Stimulated activated CD4-positive, alpha-beta T cell treated with anti-CD3 and anti-CD28 coated beads, Interleukin-1b, Interleukin-23, amount 100 ng/mL, for 4 hours (primary cell): Measurements from ENCODE around the gene IQSEC3.
"Not testable (repeated sequence)": the region's sequence is repeated elsewhere in the genome, so short reads cannot be mapped to it uniquely, and the experiment has no call there.

Experiments
- DNase-seq, 2 donors: peaks; one replicate each; pipeline ENCODE4 v3.0.0-alpha.2; 2020; ENCODE audit warnings: low read depth in 2 of 2

IQSEC3 gene

DNA sequence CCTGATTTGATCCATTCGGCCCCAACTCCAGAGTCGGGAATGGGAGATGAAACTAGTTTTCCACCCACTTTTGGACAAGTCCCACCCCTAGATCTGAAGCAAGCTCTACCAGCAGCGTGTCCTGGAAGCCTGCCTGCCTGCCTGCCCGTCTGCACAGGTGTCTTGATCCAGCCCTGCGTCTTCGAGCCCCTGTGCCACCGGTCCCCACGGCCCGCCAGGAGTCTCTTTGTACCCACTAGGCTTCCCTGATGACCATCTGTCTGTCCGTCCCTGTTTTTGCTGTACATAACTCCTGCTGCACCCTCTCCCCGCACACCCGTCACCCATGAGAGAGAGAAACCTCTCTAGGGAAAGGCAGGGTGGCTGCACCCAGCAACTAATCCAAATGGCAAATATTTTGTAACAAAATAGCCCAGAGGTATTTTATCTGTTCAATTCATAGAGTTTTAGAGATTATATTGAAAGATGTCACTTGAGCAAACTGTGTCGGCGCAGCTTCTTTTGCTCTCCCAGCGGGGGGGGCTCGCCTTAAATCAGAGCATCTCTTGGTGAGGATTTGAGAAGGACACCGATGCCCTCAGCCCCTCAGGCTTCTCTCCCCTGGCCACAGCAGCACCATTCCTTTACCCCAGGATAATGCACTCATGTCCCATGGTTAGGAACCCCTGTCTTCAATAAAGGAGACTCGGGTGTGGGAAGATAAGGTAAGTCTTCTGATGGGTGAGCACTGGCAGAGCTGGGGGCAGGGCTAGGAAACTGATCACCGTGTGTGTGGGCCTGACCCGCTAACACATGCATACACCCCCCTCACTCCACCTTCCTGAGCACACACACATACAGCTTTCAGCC lies 111.6 kb downstream of the IQSEC3 start:
- DNase-seq: no peak

DNA sequence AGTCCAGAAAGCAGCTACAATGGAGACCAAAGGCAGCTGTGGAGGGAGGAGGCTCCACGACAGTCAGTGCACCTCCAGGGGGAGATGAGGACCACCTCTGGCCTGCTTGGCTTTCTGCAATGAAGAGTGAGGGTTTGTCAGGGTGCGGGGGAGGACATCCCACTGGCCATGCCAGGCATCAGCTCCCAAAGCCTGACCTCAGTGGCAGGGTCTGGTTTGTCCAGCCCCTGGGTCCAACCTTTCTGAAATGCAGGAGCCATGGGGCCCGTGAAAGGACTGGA lies 112.2 kb downstream of the IQSEC3 start:
- DNase-seq: no peak

GRCh38 chr12:179131-179884 lies 112.7 kb downstream of the IQSEC3 start:
- DNase-seq: no peak

DNA sequence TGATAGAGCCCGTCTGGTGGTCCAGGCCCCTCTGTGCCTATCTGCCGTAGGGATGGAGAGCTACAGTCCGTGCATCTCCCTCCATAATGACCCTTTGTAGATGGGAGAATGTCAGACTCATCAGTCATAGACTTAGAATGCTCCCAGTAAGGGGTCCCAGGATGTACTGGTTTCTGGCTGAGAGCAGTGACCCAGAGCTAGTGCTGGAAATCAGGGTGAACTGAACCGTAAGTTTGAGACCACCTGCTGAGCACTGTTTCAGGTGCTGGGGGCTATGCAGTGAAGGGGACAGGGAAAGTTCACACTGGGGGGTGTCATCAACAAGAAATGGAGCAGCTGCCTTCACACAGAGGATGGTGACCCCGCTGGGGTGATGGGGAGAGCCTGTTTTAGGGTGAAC lies 113.3 kb downstream of the IQSEC3 start:
- DNase-seq: no peak

DNA sequence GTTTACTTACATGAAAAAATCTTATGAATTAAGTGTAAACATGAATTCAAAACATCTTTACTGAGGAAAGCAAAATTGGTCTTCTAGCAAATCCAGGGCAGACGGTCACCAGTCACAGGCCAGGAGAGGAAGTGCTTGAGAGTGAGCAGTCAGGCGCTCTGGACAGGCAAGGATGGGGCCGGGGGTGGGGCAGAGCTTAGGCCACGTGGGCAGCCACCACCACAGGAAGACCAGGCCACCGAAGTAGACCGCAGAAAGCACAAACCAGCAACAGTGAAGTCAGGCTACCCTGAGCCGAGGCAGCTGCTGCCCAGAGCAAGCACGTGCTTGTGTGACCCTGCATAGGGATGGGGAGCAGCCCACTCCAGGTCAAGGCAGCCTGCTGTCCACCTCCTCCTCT lies 113.9 kb downstream of the IQSEC3 start:
- no peak for DNase-seq

GRCh38 chr12:181921-182320 lies 115.4 kb downstream of the IQSEC3 start:
- no peak for DNase-seq

- DNase-seq: no peak
Measured at GRCh38 chr12:182381-182892, 115.9 kb downstream of the IQSEC3 start.

DNA sequence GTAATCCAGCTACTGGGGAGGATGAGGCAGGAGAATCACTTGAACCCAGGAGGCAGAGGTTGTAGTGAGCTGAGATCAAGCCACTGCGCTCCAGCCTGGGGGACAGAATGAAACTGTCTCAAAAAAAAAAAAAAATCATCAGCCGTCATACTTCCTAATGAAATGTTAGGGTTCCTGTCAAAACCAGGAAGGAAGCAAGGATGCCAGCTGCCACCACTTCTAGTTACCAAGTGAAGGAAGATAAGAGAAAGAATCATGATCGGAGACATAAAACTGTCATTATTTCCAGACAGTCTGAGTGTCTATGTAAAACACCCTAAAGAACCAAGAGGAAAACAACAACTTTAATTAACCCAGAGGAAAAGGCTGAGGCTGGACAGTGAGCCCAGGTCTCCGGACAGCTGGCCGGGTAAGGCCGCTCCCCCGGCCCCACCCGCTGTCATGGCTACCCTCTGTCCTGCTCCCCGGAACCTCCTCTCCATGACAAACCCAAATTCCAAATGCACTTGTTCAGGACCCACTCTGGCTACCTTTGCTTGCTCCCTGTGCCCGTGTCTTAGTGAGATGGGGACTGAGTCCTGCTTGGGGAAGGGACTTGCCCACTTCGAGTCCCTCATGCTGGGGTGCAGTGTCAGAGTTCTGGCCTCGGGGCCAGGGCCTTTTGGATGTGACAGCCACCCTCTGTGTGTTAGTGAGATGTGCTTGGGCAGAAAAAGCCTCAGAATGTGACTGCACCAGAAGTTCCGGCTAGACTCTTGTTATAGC lies 118.4 kb downstream of the IQSEC3 start:
- DNase-seq: no peak

DNA sequence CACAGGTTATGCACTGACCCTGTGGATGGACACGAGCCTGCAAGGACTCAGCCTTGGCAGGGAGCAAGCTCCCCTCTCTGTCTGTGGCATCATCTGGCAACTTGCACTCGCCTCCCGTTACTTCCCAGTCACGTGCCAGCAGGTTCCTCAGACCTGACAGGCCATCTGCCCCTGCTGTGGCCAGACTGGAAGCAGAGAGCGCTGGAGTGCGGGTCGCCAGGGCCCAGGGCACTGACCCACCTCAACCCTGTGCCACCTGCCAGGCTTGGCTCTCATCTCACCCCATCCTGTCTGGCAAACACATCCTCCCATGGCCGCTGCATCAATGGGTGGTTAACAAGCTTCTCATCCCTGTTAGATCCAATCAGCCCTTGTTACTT lies 119.0 kb downstream of the IQSEC3 start:
- DNase-seq: no peak

DNA sequence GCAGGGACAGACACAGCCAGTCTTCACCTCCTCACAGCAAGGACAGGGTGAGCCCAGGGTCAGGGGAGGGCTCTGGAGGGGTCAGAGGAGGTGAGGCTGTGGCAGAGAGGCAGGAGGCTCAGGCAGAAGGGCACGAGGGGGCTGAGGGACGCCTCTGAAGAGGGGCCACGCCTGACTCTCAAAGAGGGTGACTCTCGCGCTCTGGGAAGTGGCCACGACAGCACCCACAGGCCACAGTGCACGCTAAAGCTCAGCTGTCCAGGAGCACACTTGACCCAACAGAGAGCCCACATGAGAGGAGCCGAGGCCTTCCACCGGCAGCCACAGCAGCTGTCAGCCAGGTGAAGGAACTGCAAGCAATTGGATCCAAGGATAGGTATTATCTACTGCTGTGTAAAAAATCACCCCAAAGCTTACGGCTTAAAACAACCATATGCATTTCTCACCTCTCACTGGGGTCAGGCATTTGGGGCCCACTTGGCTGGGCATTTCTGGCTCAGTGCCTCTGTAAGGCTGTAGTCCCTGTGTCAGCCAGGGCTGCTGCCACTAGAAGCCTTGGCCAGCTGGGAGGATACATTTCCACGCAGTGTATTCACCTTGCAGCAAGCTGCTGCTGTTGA lies 119.5 kb downstream of the IQSEC3 start:
- no peak for DNase-seq

DNA sequence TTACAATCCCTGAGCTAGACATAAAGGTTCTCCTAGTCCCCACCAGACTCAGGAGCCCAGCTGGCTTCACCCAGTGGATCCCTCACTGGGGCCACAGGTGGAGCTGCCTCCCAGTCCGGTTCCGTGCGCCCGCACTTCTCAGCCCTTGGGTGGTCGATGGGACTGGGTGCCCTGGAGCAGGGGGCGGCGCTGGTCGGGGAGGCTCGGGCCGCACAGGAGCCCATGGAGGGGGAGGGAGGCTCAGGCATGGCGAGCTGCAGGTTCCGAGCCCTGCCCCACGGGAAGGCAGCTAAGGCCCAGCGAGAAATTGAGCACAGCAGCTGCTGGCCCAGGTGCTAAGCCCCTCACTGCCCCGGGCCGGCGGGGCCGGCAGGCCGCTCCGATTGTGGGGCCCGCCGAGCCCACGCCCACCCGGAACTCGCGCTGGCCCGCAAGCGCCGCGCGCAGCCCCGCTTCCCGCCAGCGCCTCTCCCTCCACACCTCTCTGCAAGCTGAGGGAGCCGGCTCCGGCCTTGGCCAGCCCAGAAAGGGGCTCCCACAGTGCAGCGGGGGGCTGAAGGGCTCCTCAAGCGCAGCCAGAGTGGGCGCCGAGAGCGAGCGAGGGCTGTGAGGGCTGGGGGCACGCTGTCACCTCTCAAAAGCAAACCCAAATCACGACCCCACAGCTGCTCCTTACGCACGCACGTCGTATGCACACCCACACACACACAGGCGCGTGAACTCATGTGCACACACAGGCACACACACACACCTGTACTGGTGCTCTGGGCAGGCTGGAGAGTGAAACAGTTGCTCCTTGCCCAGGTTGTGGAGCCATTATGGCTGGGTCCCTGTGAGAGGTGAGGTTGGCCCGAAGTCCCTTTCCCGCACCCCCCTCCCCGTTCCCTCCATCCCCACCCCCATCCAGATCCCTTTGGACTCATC lies 121.7 kb downstream of the IQSEC3 start:
- not testable (repeated sequence) for DNase-seq

DNA sequence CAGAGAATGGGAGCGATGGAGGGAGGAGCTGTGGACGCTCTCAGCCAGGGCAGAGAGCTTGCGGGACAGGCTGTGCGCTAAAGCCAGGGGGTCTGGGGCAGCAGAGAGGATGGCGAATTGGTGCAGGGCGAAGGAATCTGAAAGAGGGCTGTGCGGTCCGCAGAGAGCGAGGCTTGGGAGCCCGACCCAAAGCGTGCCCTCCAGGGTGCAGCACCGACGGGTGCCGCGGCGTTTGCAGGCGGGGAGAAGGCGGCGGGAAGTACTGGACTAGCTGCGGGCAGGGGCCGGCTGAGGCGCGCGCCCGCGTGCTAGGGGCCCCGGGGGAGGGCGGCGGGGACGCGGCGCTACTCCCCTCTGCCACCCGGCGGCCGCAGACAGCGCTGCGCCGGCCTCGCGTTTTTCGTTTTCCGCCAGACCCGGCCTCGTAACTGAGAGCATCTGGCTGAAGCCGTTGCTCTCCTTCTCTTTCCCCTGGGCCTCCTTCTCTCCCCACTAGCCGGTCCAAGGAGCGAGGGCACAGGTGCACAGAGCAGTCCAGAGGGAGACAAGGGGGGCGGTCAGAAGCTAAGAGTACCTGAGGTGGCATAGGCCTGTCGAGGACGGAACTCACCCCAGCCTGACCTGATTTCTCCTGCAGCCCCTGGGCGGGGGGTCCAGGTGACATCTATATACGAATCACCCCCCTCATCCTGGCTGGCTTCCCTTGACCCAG lies 122.5 kb downstream of the IQSEC3 start:
- DNase-seq: peak; percentile 6 to 41

DNA sequence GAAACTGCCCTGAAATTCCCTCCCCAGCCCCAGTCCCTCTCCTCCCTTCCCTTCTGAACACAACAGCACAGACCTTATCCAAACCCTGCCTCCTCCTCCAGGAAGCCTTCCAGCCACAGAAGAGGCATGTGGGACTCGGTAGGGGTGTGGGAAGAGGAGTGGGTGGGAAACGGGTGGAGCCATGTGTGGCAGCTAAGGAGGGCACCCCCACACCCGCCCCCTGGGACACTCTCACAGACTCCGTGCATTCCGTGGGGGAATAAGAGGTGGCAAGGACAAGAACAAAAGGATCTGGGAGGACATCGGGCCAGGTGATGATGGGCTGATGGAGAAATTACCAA lies 123.0 kb downstream of the IQSEC3 start:
- DNase-seq: no peak

GRCh38 chr12:190881-191280 lies 124.3 kb downstream of the IQSEC3 start:
- no peak for DNase-seq

- DNase-seq: no peak
Measured at GRCh38 chr12:191541-191940, 125.0 kb downstream of the IQSEC3 start.

DNA sequence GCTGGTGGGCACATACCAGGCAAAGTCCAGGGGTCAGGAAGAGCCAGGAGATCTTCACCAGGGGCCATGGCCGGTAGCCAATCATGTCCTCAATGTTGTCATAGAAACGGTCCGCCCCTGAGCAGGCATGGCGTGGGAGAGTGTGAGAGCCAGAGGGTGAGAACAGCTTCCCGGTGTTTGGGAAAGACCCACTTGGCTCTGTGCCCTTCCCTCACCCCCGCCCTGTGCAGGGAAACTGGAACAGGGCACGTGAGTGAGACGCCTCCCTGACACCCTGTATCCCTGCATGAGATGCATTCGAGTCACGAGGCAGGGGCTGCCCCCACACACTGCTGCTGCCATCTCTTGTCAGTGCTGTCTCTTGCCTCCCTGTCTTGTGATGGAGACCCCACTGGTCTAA lies 126.7 kb downstream of the IQSEC3 start:
- no peak for DNase-seq

DNA sequence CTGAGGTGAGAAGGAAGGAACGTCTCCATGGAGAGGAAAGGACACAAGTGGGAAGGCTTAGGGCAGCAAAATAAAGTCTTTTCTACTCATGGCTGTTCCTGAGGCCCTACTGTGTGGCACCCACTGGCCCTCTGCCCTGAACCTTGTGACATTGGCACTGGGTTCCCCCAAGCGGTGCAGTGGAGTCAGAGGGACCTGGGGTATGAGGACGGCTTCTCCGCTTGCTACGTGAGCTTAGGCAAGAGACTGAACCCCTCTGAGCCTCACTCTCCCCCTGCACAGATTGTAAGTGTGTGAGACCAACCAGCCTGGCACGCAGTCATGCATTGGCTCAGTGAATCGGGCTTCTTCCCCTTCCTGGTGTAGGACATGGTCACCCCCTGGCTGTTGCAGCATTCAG lies 127.7 kb downstream of the IQSEC3 start:
- no peak for DNase-seq

GRCh38 chr12:195156-195555 lies 128.6 kb downstream of the IQSEC3 start:
- no peak for DNase-seq

- DNase-seq: no peak
Measured at GRCh38 chr12:195951-196350, 129.4 kb downstream of the IQSEC3 start.

GRCh38 chr12:196436-196835 lies 129.9 kb downstream of the IQSEC3 start:
- DNase-seq: no peak
